DND-41 (cell line): ENCODE data around the gene C9orf72.

Experiments
- ATAC-seq: fragments of 200-7000 bp; cut with Tn5 transposase; 3 replicates; pipeline ENCODE4 v1.9.1; 2021; ENCODE audit warnings: low read depth; ENCODE audit not compliant: insufficient read depth
- DNase-seq: peaks from one replicate; pipeline ENCODE4 v3.0.0-alpha.2; 2020
- H2AFZ ChIP-seq: 2 replicates; pipeline ENCODE4 v1.6.0; 2012; ENCODE audit warnings: low read depth, low read length
- H3K27ac ChIP-seq: 2 replicates; pipeline ENCODE4 v1.5.1; 2012; ENCODE audit warnings: low read length, inconsistent platforms
- H3K27me3 ChIP-seq: fragments of 200-600 bp; sonication (generic); 2 replicates; pipeline ENCODE4 v1.6.0; 2012; ENCODE audit warnings: low read length, mild to moderate bottlenecking, inconsistent platforms; ENCODE audit not compliant: insufficient read depth, poor library complexity
- H3K36me3 ChIP-seq: 2 replicates; pipeline ENCODE4 v1.5.1; 2012; ENCODE audit warnings: low read length, inconsistent platforms; ENCODE audit not compliant: insufficient read depth
- H3K4me1 ChIP-seq: 2 replicates; pipeline ENCODE4 v1.5.1; 2012; ENCODE audit warnings: mild to moderate bottlenecking, low read length; ENCODE audit not compliant: insufficient read depth
- H3K4me2 ChIP-seq: 2 replicates; pipeline ENCODE4 v1.6.0; 2012; ENCODE audit warnings: mild to moderate bottlenecking, moderate library complexity, low read length, inconsistent platforms; ENCODE audit not compliant: insufficient read depth
- H3K4me3 ChIP-seq, 2 experiments: fragments of 200-600 bp in 1 of 2; shearing (Covaris generic) in 1 of 2; 2 replicates each; pipeline ENCODE4 v1.5.1; 2012 to 2016; ENCODE audit warnings: inconsistent platforms in 2 of 2, low read length in 2 of 2, mild to moderate bottlenecking in 2 of 2, low read depth in 1 of 2, moderate library complexity in 1 of 2
- H3K79me2 ChIP-seq: 2 replicates; pipeline ENCODE4 v1.6.0; 2012; ENCODE audit warnings: low read length, inconsistent platforms; ENCODE audit not compliant: insufficient read depth
- H3K9ac ChIP-seq: 2 replicates; pipeline ENCODE4 v1.6.0; 2012; ENCODE audit warnings: low read depth, mild to moderate bottlenecking, inconsistent platforms, low read length, moderate library complexity
- H3K9me3 ChIP-seq: 2 replicates; pipeline ENCODE4 v1.5.1; 2012; ENCODE audit warnings: low read length, moderate library complexity, mild to moderate bottlenecking, inconsistent platforms; ENCODE audit not compliant: insufficient read depth, severe bottlenecking
- H4K20me1 ChIP-seq: 2 replicates; pipeline ENCODE4 v1.6.0; 2012; ENCODE audit warnings: low read length; ENCODE audit not compliant: insufficient read depth
- EZH2 ChIP-seq: IDR thresholded peaks from 3 replicates; pipeline ENCODE4 v1.6.1; 2012; ENCODE audit warnings: borderline replicate concordance, low read depth, mild to moderate bottlenecking, moderate library complexity, low read length, inconsistent platforms; ENCODE audit not compliant: severe bottlenecking
- TF ChIP-seq, protein P1 (sequence below): IDR thresholded peaks from 2 replicates; pipeline ENCODE4 v1.5.1; 2012; ENCODE audit warnings: borderline replicate concordance, low read length, moderate library complexity, mild to moderate bottlenecking; ENCODE audit not compliant: poor library complexity, severe bottlenecking; ENCODE audit errors: extremely low read depth

C9orf72 gene

DNA sequence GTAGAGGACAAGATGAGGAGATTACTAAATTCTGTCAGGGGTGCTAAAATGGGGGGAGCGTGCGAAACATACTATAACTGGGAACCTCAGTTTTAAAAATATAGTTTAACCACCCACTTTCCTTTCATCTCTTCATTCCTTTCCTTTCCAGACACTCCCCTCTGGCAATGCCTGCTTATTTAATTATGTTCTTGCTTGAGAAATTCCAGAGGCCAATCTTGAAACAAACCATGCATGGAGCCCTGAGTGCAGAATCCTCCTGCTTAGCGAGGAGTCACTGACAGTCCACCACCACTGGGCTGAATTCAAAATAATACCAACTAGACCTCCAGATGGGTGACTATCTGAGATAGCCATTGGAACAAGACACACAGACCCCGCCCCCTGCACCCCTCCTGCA lies 29.7 kb upstream of the C9orf72 start:
- Histone ChIP-seq H3K36me3 (no peaks in the 10 kb centered on the region), H3K79me2 (no peaks in the 10 kb centered on the region), H3K4me1 (no peaks in the 10 kb centered on the region), H3K9ac (no peak overlapping the region), H3K9me3 (no peaks in the 10 kb centered on the region), H3K27ac (no peak overlapping the region), H3K4me2 (no peak overlapping the region), H2AFZ (no peak overlapping the region), H3K27me3 (no peaks in the 10 kb centered on the region), H4K20me1 (no peaks in the 10 kb centered on the region), H3K4me3 (no peak overlapping the region)
- DNase-seq (no peak), ATAC-seq (no peak)
- TF ChIP-seq, protein P1, sequence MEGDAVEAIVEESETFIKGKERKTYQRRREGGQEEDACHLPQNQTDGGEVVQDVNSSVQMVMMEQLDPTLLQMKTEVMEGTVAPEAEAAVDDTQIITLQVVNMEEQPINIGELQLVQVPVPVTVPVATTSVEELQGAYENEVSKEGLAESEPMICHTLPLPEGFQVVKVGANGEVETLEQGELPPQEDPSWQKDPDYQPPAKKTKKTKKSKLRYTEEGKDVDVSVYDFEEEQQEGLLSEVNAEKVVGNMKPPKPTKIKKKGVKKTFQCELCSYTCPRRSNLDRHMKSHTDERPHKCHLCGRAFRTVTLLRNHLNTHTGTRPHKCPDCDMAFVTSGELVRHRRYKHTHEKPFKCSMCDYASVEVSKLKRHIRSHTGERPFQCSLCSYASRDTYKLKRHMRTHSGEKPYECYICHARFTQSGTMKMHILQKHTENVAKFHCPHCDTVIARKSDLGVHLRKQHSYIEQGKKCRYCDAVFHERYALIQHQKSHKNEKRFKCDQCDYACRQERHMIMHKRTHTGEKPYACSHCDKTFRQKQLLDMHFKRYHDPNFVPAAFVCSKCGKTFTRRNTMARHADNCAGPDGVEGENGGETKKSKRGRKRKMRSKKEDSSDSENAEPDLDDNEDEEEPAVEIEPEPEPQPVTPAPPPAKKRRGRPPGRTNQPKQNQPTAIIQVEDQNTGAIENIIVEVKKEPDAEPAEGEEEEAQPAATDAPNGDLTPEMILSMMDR = no peak
- TF ChIP-seq EZH2 = no peak

GRCh38 chr9:27602142-27602861 lies 29.0 kb upstream of the C9orf72 start:
- no peaks in the 10 kb centered on the region for H3K4me1 ChIP-seq
- H2AFZ ChIP-seq = no peak overlapping the region
- H3K79me2 ChIP-seq = no peaks in the 10 kb centered on the region
- H3K36me3 ChIP-seq = no peaks in the 10 kb centered on the region
- DNase-seq (no peak), ATAC-seq (no peak)
- no peak for TF ChIP-seq EZH2
- TF ChIP-seq, protein P1 = no peak
- H3K27ac ChIP-seq = no peak overlapping the region
- no peak overlapping the region for H3K4me2 ChIP-seq
- no peaks in the 10 kb centered on the region for H4K20me1 ChIP-seq
- H3K9me3 ChIP-seq = no peaks in the 10 kb centered on the region
- no peak overlapping the region for H3K4me3 ChIP-seq
- no peaks in the 10 kb centered on the region for H3K27me3 ChIP-seq
- no peak overlapping the region for H3K9ac ChIP-seq

DNA sequence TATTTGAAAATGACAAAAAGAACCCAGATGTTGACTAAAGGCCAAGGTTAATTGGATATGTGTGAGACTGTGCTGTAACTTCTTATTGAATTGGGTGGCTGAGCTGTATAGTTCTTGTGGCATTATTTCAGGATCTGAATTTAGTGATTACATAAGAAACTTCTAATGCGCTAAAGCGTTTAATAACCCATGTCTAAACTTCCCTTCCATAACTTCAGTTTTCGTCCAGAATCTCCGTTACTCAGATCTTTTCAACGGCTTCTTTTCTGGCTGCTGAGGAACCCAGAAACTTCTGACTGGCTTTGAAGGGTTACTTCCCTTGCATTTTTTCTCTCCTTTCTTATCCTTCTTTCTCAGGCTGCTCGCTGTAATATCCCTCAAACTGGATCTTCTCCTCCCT lies 28.1 kb upstream of the C9orf72 start:
- Histone ChIP-seq H3K27ac (no peak overlapping the region), H3K79me2 (no peaks in the 10 kb centered on the region), H3K4me1 (no peaks in the 10 kb centered on the region), H3K36me3 (no peaks in the 10 kb centered on the region), H3K9ac (no peak overlapping the region), H3K4me2 (no peak overlapping the region), H3K9me3 (no peaks in the 10 kb centered on the region), H3K27me3 (no peaks in the 10 kb centered on the region), H4K20me1 (no peaks in the 10 kb centered on the region), H3K4me3 (no peak overlapping the region), H2AFZ (no peak overlapping the region)
- ATAC-seq = no peak
- TF ChIP-seq EZH2 = no peak
- TF ChIP-seq, protein P1 = no peak
- no peak for DNase-seq

DNA sequence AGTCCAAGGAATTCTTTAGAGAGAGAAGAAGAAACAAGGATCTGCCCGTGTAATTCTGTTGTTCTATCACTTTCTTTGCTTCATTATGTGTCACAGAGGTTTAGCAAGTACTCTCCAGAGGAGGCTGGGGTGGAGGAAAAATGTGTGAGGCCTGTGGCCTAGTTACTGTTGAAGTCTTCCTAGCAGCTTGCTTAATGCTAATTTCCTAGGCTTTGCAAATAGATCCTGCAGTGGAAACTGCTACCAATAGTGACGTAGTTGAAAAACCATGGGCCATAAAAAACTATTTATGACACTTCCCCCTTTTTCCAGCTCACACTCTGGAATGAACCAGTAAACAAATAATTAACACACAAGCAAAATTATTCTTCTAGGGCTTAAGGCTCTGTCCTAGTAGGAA lies 27.0 kb upstream of the C9orf72 start:
- no peak overlapping the region for H3K9ac ChIP-seq
- H2AFZ ChIP-seq = no peak overlapping the region
- ATAC-seq = no peak

More for the DNA sequence above, 27.0 kb upstream of the C9orf72 start:
- Histone ChIP-seq H3K27ac (no peak overlapping the region), H3K36me3 (no peaks in the 10 kb centered on the region), H3K27me3 (no peaks in the 10 kb centered on the region), H3K79me2 (no peaks in the 10 kb centered on the region), H3K4me2 (no peak overlapping the region), H3K9me3 (no peaks in the 10 kb centered on the region), H3K4me1 (no peaks in the 10 kb centered on the region), H4K20me1 (no peaks in the 10 kb centered on the region), H3K4me3 (no peak overlapping the region)
- TF ChIP-seq, protein P1 = no peak
- TF ChIP-seq EZH2 = no peak
- DNase-seq = no peak
